ENCODE data around the gene MTHFD1L.

MTHFD1L gene

DNA sequence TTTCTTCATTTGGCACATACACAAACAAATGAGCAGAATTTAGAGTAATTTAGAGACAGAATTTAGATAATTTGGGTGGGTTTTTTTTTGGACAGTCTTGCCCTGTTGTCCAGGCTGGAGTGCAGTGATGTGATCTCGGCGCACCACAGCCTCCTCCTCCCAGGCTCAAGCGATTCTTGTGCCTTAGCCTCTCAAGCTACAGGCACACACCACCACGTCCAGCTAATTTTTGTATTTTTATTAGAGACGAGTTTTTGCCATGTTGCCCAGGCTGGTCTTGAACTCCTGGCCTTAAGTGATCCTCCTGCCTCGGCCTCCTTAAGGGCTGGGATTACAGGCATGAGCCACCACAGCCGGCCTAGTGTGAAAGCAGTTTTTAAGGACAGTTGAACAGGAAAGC is 127.8 kb downstream of the MTHFD1L start:
- DNase-seq, result no peak

DNA sequence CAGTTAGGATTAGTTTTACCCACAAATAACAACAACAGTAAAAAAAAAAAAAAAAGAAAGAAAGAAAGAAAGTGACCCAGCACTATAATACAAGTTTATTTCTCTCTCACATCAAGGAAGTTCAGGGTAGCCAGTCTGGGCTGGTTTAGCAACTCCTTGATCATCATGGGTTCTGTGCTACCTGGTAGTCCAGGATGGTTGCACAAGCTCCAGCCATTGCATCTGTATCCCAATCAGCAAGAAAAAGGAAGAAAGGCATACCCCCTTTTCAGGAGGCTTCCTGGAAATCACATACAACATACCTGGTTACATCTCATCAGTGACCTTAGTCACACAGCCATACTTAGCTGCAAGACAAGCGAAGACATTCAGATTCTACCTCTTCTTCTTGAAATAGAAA is 128.5 kb downstream of the MTHFD1L start:
- DNase-seq, result no peak

DNA sequence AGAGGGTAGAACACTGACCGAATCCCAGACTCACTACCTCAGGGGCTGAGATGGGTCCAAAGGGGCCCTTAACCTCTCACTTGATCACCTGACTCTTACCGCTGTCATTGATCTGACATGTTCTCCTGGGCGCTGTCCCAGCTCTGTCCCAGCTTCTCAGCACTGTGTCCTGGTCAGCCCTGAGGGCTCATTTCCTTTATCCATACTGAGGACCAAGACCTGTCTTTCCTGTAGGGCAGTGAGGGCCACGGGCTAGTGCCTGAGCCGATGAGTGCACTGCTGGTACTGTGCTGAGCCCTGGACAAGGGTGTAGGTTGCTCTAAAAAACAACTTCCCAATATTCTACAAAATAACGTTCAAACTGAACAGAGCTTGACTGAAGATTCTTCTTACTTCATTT is 131.5 kb downstream of the MTHFD1L start:
- no peak for DNase-seq

DNA sequence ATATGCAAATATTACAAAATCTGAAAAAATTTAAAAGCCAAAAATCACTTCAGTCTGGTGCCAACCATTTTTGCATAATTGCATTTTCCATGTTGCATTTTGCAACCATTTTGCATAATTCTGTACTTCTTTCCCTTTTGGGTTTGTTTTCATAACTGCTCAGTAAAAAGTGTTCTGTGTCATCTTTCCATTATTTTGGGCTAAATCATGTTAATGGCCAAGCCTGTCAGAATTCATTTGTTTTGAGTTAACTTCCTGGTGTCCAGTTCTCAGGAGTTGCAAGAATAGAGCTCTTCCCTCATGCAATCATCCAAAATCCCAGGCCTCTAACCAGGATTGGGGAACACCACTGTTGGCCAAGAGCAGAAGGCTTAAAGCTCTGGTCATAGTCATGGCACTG is 133.6 kb downstream of the MTHFD1L start:
- DNase-seq, result no peak

DNA sequence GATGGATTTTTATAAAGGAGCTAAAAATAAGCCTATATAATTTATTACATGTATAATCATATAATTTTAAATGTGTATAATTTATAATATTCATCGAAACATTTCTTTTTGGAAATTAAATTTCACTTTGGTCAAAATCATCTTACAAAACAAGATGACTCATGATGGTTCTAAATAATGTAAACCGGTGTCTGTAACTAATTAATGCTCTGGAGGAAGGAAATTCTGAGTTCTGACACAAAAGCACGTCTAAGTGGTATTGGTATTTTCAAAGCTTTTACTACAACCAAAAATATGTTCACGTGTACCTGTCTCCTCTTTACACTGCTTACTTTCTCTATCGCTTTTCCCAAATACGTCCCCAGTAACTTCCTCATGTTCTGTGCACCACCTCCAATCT is 134.1 kb downstream of the MTHFD1L start:
- DNase-seq, result no peak

DNA sequence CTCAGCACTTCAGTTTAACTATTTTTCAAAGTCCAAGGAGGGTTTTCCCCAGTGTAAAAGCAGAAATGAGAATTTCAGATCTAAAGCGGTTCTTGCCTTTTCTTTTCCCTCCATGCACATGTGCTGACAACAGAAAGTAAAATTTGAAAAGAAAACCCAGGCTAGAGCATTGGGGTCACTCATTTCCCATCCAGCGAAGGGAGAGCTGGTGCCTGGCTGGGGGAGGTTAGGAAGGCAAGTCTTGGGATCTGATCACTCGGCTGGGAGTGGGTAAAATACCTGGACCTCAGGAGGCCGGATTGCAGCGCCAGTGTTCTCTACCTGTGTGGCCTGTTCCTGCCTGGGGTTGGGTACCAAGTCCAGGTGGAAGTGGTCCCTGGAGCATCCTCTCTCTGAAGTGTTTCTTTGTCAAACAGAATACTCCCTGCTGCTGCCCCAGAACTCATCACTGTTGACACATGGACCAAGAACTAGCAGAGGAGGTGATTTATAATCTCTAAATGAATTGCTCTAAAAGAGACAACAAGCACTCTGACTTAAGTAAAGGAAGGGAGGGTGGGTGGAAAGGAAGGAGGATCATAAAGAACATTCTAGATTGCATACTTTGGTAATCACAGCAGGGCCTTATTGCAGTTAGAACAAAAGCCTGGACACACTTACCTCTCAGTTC is 136.0 kb downstream of the MTHFD1L start:
- DNase-seq, result no peak

DNA sequence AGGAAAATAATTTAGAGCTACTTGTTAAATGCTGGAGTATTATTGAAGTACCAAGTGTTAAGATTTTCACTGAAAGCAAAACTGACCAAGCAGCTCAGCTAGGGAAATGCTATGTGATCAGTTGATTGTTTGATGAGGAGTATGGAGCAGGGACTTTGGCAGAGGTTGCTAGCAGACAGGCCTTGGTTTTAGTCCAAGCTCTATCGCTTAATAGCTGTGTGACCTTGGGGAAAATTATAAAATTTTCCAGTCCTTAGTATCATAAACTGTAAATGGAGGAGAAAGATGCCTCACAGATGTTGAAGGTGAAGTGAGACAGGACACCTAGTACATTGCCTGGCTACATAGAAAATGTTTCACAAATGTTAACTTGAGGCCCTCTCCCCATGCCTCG is 136.6 kb downstream of the MTHFD1L start:
- no peak for DNase-seq

DNA sequence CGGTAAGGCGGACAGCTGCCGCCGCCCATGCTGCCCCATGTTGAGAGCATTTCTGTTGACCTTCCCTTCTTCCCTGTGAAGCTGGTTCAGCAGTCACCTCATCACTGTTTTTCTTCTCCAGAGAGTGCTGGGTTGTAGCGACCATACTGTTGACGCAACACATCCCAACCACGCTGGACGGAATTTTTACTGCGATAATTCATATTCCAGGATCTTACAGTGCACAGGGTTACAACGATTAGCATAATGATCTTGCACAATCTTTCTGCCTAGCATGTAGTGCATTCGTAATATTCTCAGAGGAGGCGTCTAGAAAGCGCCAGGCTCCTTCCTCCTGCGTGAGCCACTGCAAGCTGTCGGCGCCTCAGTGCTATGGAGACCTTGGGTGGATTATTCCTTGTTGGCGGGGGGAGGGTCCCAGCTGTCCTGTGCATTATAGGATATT is 137.0 kb downstream of the MTHFD1L start:
- no peak for DNase-seq

DNA sequence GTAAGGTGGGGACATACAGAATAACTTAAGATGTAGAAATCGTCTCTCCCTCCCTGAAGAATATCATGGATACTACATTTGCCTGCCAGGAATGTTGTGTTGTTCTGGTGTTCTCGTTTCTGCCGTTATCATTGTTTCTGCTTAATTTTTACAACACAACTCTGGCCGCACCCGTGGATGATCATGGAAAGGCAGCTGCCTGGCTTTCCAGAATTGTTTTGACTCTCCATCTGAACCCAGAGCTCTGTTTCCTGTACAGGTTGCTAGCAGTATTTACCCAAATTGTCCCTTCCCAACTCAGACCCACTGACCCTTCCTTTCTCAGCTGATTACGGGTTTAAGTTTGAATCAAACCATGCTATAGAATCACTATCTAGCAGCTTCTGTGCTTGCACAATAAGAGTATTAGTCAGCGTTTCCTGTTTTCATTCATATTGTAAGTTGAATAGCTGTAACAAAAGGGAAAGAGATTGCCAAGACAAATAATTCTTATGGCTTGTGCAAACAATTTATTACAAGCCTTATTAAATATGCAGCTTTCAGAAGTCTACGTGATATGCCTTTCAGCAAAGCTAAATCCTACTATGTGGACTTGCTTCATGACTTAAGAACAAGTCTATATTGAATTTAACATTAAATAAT is 139.0 kb downstream of the MTHFD1L start:
- DNase-seq, result no peak

DNA sequence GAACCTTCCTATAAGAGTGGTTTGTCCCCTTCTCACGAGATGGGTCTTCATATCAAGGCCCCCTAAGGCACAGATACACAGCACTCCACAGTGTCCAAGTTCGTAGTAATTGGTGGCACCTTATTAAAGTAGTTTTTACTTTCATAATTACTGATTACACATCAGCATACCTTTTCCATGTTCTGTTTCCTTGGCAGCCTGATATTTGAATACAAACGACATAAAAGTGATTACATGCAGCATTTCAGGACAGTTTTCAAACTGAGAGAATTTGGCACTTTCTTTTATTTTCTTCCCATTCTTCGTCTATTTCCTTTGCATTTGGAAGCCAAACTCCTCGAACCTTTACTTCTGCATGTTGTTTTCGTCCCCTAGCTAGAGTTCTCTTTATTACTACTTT is 139.7 kb downstream of the MTHFD1L start:
- no peak for DNase-seq

DNA sequence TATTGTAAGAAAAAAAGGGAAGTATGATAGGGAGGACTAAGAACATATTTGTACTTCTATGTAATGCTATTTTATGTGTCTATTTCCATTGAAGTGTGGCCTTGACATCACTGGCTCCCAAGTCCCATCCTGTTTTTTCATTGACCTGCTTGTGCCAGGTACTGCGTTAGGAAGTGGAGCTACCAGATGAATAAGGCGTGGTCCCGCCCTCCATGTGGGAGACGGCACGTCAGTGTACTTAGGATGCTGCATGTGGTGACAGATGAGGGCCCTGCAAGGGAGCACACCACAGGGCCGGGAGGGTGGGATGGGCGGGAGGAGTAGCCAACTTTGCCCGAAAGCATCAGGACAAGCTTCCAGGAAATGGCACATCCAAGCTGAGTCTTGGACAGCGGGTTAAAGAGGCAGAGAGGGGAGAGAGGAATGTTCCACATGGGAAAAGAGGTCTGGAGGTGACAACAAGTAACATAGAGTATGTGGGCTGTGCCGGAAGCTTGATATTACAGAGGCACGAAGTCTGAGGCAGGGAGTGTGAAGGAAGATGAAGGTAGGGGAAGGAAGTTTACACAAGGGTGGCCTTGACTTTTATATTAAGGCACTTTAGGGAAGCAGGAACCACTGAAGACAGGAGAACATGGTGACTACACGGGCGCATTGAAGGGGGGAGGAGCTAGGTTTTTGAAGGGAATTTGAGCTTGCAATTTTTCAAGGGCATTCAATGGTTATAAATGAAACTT is 140.6 kb downstream of the MTHFD1L start:
- DNase-seq, result no peak

DNA sequence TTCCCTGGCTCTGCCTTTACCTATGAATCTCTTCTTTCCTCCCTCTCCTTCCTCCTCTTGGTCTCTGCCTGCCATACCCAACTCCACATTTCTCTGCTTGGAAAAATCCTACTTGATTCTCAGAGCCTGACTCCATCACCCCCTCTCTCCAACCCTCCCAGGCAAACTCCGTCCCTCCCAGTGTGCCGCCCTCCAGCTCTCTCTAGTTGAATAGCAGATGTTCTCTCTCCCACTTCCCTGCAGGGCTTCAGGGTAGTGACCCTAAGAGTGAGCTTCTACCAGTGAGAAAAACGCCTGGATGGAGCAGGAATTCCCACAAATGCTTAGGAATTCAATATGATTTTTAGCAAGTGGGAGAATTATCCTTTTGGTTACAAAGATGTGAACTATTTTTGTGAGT is 141.6 kb downstream of the MTHFD1L start:
- no peak for DNase-seq

DNA sequence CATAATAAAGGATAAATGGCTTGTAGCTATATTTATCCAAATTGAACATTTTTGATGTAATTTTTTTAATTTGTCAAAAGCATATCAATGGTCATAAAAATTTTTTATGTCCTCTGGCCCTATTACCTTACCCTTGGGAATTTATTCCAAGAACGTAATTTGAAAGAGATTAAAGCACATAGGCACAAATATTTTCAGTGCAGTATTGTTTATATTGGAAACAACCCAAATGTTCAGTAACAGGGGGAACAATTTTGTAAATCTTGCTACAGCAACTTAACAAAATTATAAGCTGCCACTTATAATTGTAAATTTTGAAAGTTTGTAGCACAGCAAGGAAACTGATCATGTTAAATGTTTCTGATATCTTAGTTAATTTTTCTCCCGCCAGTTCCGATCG is 142.4 kb downstream of the MTHFD1L start:
- DNase-seq, result no peak

DNA sequence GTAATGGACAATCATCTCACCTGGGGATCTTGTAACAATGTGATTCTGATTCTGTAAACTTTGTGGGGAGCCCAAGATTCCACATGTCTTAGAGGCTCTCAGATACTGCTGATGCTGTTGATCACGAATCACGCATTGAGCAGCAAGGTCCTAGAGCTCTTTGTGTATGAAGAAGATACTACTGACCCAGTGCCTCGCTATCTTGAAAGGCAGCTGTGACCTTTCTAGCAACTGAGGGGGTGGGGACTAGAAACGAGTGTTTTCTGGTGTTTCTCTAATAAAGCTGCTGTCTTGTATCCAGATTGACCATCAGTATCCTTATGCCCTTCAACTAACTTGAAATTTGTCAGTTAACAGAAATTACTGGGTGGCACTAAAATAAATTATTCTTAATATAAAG is 142.9 kb downstream of the MTHFD1L start:
- no peak for DNase-seq

DNA sequence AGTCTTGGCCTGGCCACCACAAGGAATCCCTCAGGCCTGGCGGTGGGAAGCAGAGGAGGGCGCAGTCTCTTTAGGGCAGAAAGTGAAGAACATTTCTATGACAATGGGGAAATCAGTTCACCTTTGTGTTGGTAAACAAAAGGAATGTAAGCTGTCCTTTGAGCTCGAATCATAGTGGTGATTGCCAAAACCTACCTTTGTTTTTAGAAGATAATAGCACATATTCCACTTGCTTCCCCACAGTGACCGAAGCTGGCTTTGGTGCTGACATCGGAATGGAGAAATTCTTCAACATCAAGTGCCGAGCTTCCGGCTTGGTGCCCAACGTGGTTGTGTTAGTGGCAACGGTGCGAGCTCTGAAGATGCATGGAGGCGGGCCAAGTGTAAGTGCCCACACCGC is 144.1 kb downstream of the MTHFD1L start:
- no peak for DNase-seq

DNA sequence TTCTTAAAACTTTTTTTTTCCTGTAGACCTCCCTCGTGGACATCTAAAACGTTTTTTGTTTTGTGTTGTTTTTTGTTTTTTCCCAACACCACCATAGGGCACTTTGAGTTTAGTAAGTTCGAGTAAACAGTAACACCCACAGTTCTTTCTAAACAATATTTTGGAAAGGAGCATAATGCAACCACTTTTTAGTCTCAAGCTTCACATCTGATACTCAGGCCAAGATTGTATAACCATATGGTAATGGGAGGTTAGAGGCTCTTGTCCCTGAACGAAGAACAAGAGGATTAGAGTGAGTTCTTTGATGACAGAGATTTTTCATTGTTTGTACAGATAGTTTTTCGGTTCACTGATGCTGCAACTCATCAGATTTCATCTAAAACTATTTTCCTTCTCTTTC is 144.6 kb downstream of the MTHFD1L start:
- no peak for DNase-seq

DNA sequence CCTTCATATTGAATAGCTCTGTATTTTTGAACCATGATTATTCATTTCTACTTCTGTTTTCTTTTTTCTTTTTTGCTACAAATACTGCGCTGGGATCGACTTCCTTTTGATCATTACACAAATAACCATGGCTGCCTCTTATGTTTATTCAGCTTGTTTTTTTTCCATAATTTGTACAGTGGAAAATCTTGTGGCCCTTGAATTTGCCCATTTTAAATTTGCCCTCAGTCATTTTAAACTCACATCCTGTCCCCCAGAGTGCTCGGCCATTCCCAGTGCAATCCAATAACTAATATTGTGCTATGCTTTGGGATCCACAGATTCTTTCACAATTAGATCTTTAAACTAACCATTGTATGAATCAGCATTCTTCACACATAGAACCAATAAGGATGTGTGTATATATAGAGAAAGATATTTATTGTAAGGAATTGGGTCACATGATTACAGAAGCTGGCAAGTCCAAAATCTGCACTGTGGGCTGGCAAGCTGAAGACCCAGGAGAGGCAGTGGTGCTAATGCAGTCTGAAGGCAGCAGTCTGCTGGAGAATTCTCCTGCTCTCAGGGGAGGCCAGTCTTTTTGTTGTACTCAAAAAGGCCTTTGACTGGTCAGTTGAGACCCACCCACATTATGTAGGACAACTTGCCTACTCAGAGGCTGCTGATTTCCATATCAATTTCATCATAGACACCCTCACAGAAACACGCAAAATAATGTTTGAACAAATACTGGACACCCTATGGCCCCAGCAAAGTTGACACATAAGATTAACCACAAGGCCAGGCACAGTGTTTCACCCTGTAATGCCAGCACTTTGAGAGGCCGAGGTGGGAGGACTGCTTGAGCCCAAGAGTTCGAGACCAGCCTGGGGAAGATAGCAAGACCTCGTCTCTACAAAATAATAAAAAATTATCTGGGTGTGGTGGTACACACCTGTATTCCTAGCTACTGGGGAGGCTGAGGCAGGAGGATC is 147.1 kb downstream of the MTHFD1L start:
- no peak for DNase-seq

DNA sequence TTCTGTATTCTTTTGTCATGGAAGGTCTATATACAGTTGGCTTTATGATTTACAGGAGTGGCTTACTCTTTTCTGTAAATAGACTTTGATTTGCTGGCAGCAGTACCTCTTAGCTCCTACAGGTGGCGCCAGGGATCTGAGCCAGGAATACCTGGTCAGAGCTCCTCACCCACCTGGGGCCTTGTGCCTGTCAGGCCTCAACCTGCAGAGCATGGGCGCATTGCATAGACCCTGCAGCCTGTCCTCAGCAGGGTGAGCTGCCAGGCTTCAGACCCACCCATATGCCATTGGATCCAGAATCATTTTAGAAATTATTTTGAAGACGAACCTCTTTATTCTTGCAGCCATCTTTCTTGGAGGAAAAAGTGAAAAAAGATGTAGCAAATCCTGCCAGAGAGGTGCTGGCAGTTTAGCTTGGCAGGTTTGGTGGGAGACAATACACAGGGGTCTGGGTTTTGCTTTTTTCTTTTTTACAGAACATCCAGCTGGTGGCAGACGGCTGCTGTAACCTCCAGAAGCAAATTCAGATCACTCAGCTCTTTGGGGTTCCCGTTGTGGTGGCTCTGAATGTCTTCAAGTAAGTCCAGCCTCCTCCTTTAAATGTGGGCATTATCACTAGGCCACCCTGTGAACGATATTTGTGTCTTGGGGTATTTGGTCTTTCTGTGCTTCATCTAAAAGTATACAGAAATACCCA is 149.1 kb downstream of the MTHFD1L start:
- peak; percentile 5 to 65 for DNase-seq

DNA sequence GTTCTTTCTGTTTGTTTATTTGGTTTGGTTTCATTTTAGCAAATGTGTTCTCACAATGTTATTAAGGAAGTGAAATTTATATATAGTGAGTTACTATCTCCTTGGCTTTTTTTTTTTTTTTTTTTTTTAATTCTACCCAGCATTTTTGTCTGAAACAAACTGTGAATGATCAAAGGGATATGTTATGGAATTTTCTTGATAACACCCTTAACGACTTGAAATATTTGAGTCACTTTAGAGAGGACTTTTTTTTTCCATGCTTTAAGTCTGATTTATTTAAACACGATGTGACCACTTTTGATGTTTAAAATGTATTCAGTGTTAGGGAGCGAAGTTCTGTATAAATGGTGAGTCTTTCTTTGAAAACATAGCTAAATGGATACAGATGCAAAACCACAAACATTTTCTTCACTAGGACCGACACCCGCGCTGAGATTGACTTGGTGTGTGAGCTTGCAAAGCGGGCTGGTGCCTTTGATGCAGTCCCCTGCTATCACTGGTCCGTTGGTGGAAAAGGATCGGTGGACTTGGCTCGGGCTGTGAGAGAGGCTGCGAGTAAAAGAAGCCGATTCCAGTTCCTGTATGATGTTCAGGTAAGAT is 149.7 kb downstream of the MTHFD1L start:
- no peak for DNase-seq

DNA sequence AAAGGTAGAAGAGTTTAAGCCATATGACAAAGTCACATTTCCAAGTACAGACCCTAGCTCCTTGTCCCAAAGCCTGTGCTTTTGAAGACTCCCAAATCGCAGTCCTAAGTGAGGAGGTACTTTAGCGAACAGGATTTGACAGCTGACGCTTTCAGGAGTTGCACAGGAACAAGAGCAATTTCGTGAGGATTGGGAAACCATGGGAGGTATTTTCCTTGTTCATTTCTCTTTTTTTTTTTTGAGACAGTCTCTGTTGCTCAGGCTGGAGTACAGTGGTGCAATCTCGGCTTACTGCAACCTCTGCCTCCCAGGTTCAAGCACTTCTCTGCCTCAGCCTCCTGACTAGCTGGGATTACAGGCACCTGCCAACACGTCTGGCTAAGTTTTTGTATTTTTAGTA is 150.6 kb downstream of the MTHFD1L start:
- no peak for DNase-seq

DNA sequence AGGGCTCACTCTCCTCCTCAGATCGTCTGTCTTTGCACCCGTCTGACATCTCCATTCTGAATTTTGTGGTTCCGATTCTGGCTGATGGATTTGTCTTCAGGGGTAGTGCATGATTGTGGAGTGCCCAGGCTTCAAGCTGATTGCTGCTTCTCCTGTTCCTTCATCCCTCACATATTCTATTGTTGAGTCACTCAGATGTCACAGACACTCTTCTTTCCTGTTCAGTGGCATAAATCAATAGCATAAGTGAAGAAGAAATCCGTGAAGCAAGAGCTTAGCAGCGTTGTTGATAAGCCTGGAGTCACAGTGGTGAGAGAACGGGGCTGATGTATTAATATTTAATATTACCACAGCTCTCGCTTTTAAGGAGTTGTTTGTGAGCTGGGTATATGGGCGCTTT is 152.5 kb downstream of the MTHFD1L start:
- no peak for DNase-seq
